OCI-LY1 (cell line): ENCODE data around the gene SDC1.

Experiments
- CTCF ChIP-seq: fragments of 200-600 bp; sonication (generic), shearing (Covaris generic); IDR thresholded peaks from 2 replicates; pipeline ENCODE4 v1.5.1; 2017; ENCODE audit warnings: mild to moderate bottlenecking, antibody characterized with exemption, low read length, moderate library complexity, mixed read lengths
- EZH2 ChIP-seq: fragments of 200-600 bp; sonication (generic), shearing (Covaris generic); IDR thresholded peaks from 2 replicates; pipeline ENCODE4 v1.8.0; 2017; ENCODE audit warnings: borderline replicate concordance, mixed run types, mild to moderate bottlenecking, antibody characterized with exemption, low read length, moderate library complexity, mixed read lengths

- TF ChIP-seq CTCF (no peak), EZH2 (no peak)
Measured at GRCh38 chr2:20175931-20176330, 49.0 kb downstream of the SDC1 start.
